Measurements from ENCODE around the gene SPEN.
"Not testable (repeated sequence)": the region's sequence is repeated elsewhere in the genome, so short reads cannot be mapped to it uniquely, and the experiment has no call there.

GRCh38 chr1:15892857-15893599 lies 45.5 kb downstream of the SPEN start:
- TF ChIP-seq, protein P1, sequence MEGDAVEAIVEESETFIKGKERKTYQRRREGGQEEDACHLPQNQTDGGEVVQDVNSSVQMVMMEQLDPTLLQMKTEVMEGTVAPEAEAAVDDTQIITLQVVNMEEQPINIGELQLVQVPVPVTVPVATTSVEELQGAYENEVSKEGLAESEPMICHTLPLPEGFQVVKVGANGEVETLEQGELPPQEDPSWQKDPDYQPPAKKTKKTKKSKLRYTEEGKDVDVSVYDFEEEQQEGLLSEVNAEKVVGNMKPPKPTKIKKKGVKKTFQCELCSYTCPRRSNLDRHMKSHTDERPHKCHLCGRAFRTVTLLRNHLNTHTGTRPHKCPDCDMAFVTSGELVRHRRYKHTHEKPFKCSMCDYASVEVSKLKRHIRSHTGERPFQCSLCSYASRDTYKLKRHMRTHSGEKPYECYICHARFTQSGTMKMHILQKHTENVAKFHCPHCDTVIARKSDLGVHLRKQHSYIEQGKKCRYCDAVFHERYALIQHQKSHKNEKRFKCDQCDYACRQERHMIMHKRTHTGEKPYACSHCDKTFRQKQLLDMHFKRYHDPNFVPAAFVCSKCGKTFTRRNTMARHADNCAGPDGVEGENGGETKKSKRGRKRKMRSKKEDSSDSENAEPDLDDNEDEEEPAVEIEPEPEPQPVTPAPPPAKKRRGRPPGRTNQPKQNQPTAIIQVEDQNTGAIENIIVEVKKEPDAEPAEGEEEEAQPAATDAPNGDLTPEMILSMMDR (IDR thresholded peaks at IDR 0.05; ENCODE audit: poor library complexity, severe bottlenecking), result not testable (repeated sequence)
- not testable (repeated sequence) for TF ChIP-seq MXI1, EP300 (conservative IDR thresholded peaks at IDR 0.05; ENCODE audit: poor library complexity, severe bottlenecking)

Measured in neural cell (in vitro differentiated cells).